AG04450 (cell line): Measurements from ENCODE around the gene SEC31B. TPM values are rescaled to one million over a fixed set of nuclear protein-coding genes. Genes with fewer than 3 reads are reported as not detected.
A peak's percentile ranks its signal among the peaks of the same experiment; 100 is the strongest.

Source experiments
- CTCF ChIA-PET: fragments of 300-600, 350-600 bp; formaldehyde crosslinking; extraction: SDS; loops from one replicate; lab custom pipeline; 2022; ENCODE audit warnings: antibody characterized with exemption, inconsistent platforms; lab: Charles Lee
- POLR2A ChIA-PET: fragments of 350-600 bp; formaldehyde crosslinking; extraction: SDS; loops from one replicate; lab custom pipeline; 2021; ENCODE audit warnings: antibody characterized with exemption, inconsistent platforms; lab: Yijun Ruan, JAX
- DNase-seq: peaks from one replicate; pipeline ENCODE4 v3.0.0-alpha.2; 2011; ENCODE audit warnings: low read depth, low spot score
- H3K27ac ChIP-seq: one replicate; pipeline ENCODE4 v1.5.1; 2012; ENCODE audit warnings: low read depth, low read length, control low read depth
- H3K27me3 ChIP-seq: one replicate; pipeline ENCODE4 v1.6.0; 2012; ENCODE audit warnings: low read length; ENCODE audit not compliant: control insufficient read depth, insufficient read depth
- H3K4me3 ChIP-seq: 2 replicates; pipeline ENCODE4 v1.5.1; 2011; ENCODE audit warnings: mild to moderate bottlenecking, low read depth, low read length, control low read depth
- H3K9me3 ChIP-seq: 2 replicates; pipeline ENCODE4 v1.5.1; 2012; ENCODE audit warnings: low read length; ENCODE audit not compliant: control insufficient read depth, insufficient read depth
- CTCF ChIP-seq: IDR thresholded peaks from 2 replicates; pipeline ENCODE4 v1.5.1; 2011; ENCODE audit warnings: low read depth, low read length, control low read depth, inconsistent platforms
- polyA plus RNA-seq: library from polyadenylated mRNA; depleted of rRNA; stranded (reverse); fragments of >200 nt; gene quantifications from 2 replicates; pipeline ENCODE4 v1.2.3, GENCODE V29; 2011

SEC31B gene
- polyA plus RNA-seq, 1 experiment: 4.8 TPM

GRCh38 chr10:100506596-100507356, 12.9 kb downstream of the SEC31B start:
- no peak for TF ChIP-seq CTCF
- ChIA-PET POLR2A (no interaction called here), CTCF (interaction anchor here (1.1 to 6.4 kb wide), 7 partner anchors 12 to 372 kb away, joined by 4 to 93 read pairs (median 30); partner anchors contain the start of gene SEC31B)
- Histone ChIP-seq H3K27ac (no peak overlapping the region), H3K4me3 (no peak overlapping the region), H3K9me3 (no peaks in the 10 kb centered on the region), H3K27me3 (no peaks in the 10 kb centered on the region)
- DNase-seq: no peak

- ChIA-PET CTCF (interaction anchor here (1.7 to 3.1 kb wide), 4 partner anchors 12 to 71 kb away, joined by 4 to 20 read pairs (median 8); partner anchors contain the start of gene SEC31B), POLR2A (no interaction called here)
- no peak for DNase-seq
- H3K4me3 ChIP-seq: no peak overlapping the region
- no peak overlapping the region for H3K27ac ChIP-seq
- TF ChIP-seq CTCF: no peak
- H3K9me3 ChIP-seq: no peaks in the 10 kb centered on the region
- no peaks in the 10 kb centered on the region for H3K27me3 ChIP-seq
Observed at GRCh38 chr10:100505164-100505563, 14.5 kb downstream of the SEC31B start.

- Histone ChIP-seq H3K27ac (no peak overlapping the region), H3K27me3 (no peaks in the 10 kb centered on the region), H3K4me3 (no peak overlapping the region), H3K9me3 (no peaks in the 10 kb centered on the region)
- POLR2A ChIA-PET: no interaction called here
- CTCF ChIA-PET: interaction anchor here (1.6 to 3.1 kb wide), 4 partner anchors 10 to 70 kb away, joined by 3 to 20 read pairs (median 8); partner anchors contain the start of gene SEC31B
- TF ChIP-seq CTCF: no peak
- DNase-seq: no peak
Observed at GRCh38 chr10:100504096-100504495, 15.6 kb downstream of the SEC31B start.

GRCh38 chr10:100502926-100503494, 16.7 kb downstream of the SEC31B start:
- no peak for TF ChIP-seq CTCF
- CTCF ChIA-PET: interaction anchor here (1.6 to 2.4 kb wide), 2 partner anchors 11 to 69 kb away, joined by 3 to 12 read pairs; no protein-coding TSS in a partner anchor
- Histone ChIP-seq H3K4me3 (no peak overlapping the region), H3K9me3 (no peaks in the 10 kb centered on the region), H3K27ac (no peak overlapping the region), H3K27me3 (no peaks in the 10 kb centered on the region)
- DNase-seq: no peak
- POLR2A ChIA-PET: no interaction called here

- ChIA-PET POLR2A (no interaction called here), CTCF (interaction anchor here (1.3 to 2.7 kb wide), 2 partner anchors 19 to 67 kb away, joined by 6 to 17 read pairs; no protein-coding TSS in a partner anchor)
- Histone ChIP-seq H3K9me3 (no peaks in the 10 kb centered on the region), H3K4me3 (no peak overlapping the region), H3K27me3 (no peaks in the 10 kb centered on the region), H3K27ac (no peak overlapping the region)
- TF ChIP-seq CTCF: no peak
- peak; percentile 11 for DNase-seq
Observed at GRCh38 chr10:100501423-100501822, 18.2 kb downstream of the SEC31B start.
